Esophagus squamous epithelium (tissue), 4 donors: ENCODE results near the gene PLA2G4F.

Source experiments
- POLR2A ChIP-seq, 4 donors: fragments of 450-650 bp; IDR thresholded peaks; one replicate each; pipeline ENCODE4 v1.6.1; 2017; ENCODE audit warnings: antibody characterized with exemption in 4 of 4, mild to moderate bottlenecking in 4 of 4, moderate library complexity in 3 of 4
- TF ChIP-seq, protein P1 (sequence below), 6 experiments: fragments of 450-650 bp in 4 of 6; fragments of 200-600 bp in 2 of 6; sonication (generic) in 2 of 6; IDR thresholded peaks; one replicate each; pipeline ENCODE4 v1.5.1; 2016 to 2019; ENCODE audit warnings: antibody characterized with exemption in 6 of 6, mild to moderate bottlenecking in 4 of 6, moderate library complexity in 4 of 6

DNA sequence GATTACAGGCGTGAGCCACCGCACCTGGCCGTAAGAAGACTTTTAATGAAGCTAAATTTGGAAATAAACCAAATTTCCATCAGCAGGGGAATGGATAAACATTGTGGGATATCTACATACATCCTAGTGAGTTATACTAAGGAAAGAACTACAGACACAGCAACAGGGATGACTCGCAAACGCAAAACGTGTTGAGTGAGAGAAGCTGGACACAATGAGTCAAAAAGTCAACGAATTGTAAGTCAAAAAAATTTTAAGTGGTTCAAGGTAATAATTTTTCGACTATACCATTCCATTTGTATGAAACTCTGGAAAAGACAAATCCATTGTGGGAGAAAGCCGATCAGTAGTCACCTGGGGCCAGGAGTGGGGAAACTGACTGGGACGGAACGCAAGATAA lies 19.9 kb downstream of the PLA2G4F start:
- TF ChIP-seq, protein P1, sequence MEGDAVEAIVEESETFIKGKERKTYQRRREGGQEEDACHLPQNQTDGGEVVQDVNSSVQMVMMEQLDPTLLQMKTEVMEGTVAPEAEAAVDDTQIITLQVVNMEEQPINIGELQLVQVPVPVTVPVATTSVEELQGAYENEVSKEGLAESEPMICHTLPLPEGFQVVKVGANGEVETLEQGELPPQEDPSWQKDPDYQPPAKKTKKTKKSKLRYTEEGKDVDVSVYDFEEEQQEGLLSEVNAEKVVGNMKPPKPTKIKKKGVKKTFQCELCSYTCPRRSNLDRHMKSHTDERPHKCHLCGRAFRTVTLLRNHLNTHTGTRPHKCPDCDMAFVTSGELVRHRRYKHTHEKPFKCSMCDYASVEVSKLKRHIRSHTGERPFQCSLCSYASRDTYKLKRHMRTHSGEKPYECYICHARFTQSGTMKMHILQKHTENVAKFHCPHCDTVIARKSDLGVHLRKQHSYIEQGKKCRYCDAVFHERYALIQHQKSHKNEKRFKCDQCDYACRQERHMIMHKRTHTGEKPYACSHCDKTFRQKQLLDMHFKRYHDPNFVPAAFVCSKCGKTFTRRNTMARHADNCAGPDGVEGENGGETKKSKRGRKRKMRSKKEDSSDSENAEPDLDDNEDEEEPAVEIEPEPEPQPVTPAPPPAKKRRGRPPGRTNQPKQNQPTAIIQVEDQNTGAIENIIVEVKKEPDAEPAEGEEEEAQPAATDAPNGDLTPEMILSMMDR (IDR thresholded peaks at IDR 0.05): no peak
- TF ChIP-seq POLR2A (IDR thresholded peaks at IDR 0.05): no peak
